HG02884 (cell line): ENCODE results near the gene SAPCD1.
A peak's percentile ranks its signal among the peaks of the same experiment; 100 is the strongest.
"Not testable (repeated sequence)": the region's sequence is repeated elsewhere in the genome, so short reads cannot be mapped to it uniquely, and the experiment has no call there.

Experiments
- ATAC-seq: cut with Tn5 transposase; IDR thresholded peaks from one replicate; pipeline ENCODE4 v1.9.1; 2021; ENCODE audit warnings: mild to moderate bottlenecking, moderate library complexity; ENCODE audit not compliant: unreplicated experiment

The SAPCD1 gene

GRCh38 chr6:31776485-31776988 is 14.1 kb downstream of the SAPCD1 start:
- no peak for ATAC-seq

- ATAC-seq = peak; percentile 59
These were observed 14.7 kb downstream of the SAPCD1 start, which contains the start of gene VWA7 for GRCh38 chr6:31776989-31777666. Gene VWA7 (minus strand): TSS chr6:31777328. CDS start chr6:31776779, 549 bp downstream.

GRCh38 chr6:31777667-31778050 is 15.2 kb downstream of the SAPCD1 start:
- no peak for ATAC-seq

- no peak for ATAC-seq
These were observed 15.7 kb downstream of the SAPCD1 start for GRCh38 chr6:31778193-31778592.

- ATAC-seq = no peak
These were observed 16.8 kb downstream of the SAPCD1 start for GRCh38 chr6:31778999-31779885.

- ATAC-seq = no peak
These were observed 17.5 kb downstream of the SAPCD1 start for GRCh38 chr6:31779908-31780307.

GRCh38 chr6:31780507-31781243 is 18.2 kb downstream of the SAPCD1 start:
- no peak for ATAC-seq

- ATAC-seq = no peak
These were observed 19.0 kb downstream of the SAPCD1 start for GRCh38 chr6:31781244-31782125.

GRCh38 chr6:31782126-31782855 is 19.8 kb downstream of the SAPCD1 start:
- no peak for ATAC-seq

GRCh38 chr6:31784098-31784925 is 21.9 kb downstream of the SAPCD1 start:
- no peak for ATAC-seq

- ATAC-seq = no peak
These were observed 23.0 kb downstream of the SAPCD1 start for GRCh38 chr6:31785475-31785874.

- no peak for ATAC-seq
These were observed 29.1 kb downstream of the SAPCD1 start for GRCh38 chr6:31791324-31792089.

GRCh38 chr6:31792090-31792374 is 29.6 kb downstream of the SAPCD1 start:
- ATAC-seq = no peak

GRCh38 chr6:31792761-31793171 is 30.3 kb downstream of the SAPCD1 start:
- no peak for ATAC-seq

GRCh38 chr6:31793927-31794245 is 31.4 kb downstream of the SAPCD1 start:
- ATAC-seq = not testable (repeated sequence)

GRCh38 chr6:31794294-31794865 is 31.9 kb downstream of the SAPCD1 start:
- ATAC-seq = no peak

GRCh38 chr6:31794866-31795615 is 32.6 kb downstream of the SAPCD1 start:
- no peak for ATAC-seq
